Glutamatergic neuron (in vitro differentiated cells): ENCODE data around the gene PPP1R14C. TPM values are rescaled to one million over a fixed set of nuclear protein-coding genes. Genes with fewer than 3 reads are reported as not detected.

Experiments
- DNase-seq: peaks from one replicate; pipeline ENCODE4 v3.0.0; 2022
- H3K27ac Mint-ChIP-seq: one replicate; pipeline ENCODE4 v1.8.0; 2020; ENCODE audit warnings: mild to moderate bottlenecking, mixed read lengths, inconsistent platforms; ENCODE audit not compliant: unreplicated experiment
- H3K27me3 Mint-ChIP-seq: one replicate; pipeline ENCODE4 v1.8.0; 2020; ENCODE audit warnings: mild to moderate bottlenecking, moderate library complexity, mixed read lengths, inconsistent platforms; ENCODE audit not compliant: unreplicated experiment
- H3K36me3 Mint-ChIP-seq: one replicate; pipeline ENCODE4 v1.8.0; 2020; ENCODE audit warnings: mild to moderate bottlenecking, mixed read lengths, inconsistent platforms; ENCODE audit not compliant: unreplicated experiment
- H3K4me1 Mint-ChIP-seq: one replicate; pipeline ENCODE4 v1.8.0; 2020; ENCODE audit warnings: mild to moderate bottlenecking, low read depth, mixed read lengths, inconsistent platforms; ENCODE audit not compliant: unreplicated experiment
- H3K4me3 Mint-ChIP-seq: one replicate; pipeline ENCODE4 v1.8.0; 2020; ENCODE audit warnings: mild to moderate bottlenecking, mixed read lengths, inconsistent platforms; ENCODE audit not compliant: unreplicated experiment
- H3K9me3 Mint-ChIP-seq: one replicate; pipeline ENCODE4 v1.8.0; 2020; ENCODE audit warnings: mild to moderate bottlenecking, moderate library complexity, mixed read lengths, inconsistent platforms; ENCODE audit not compliant: unreplicated experiment
- CTCF ChIP-seq: fragments of 200-600 bp; sonication (generic); IDR thresholded peaks from one replicate; pipeline ENCODE4 v1.5.0; 2021; ENCODE audit not compliant: partially characterized antibody, unreplicated experiment
- total RNA-seq: library from RNA; stranded (reverse); fragmentation: NEBNext Ultra II Directional; extraction: Animal tissue kit (Norgen Biotek cat#: 25700); gene quantifications from one replicate; pipeline ENCODE4 v1.2.1, GENCODE V29; 2021; ENCODE audit not compliant: unreplicated experiment

The PPP1R14C gene
- total RNA-seq, 1 donor from 2014 or later: 4.1 TPM

DNA sequence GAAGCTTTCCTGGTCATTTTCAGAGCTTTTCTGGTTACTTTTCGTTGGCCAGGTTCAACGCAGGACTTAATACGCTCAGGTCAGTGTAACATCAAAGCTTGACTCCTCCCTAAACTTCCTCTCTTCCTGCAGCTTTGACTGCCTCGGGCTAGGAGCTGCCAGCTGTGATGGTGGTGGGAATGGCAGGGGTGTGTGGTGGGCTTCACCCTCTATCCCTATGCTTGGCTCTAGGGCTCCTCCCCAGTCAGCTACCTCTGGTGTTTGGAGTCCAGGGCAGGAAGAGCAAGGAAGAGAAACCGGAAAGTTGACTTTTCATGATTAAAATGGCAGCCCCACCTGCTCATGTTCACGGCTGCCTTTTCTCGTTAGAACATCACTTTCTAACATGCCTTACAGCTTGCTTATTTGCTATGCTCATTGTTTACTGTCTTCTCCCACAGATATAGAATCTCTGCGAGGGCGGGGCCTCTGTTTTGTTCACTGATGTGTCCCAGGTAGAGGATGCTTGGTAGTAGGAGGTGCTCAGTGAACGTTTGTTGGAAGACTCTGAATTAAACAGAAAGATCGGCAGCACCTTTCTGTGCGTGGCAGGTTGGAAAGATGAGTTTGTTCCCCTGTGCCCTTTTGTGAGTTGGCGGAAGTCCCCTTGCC lies 16.1 kb upstream of the PPP1R14C start:
- Mint-ChIP-seq H3K27me3 (no peaks in the 10 kb centered on the region), H3K27ac (no peak overlapping the region), H3K4me1 (no peaks in the 10 kb centered on the region), H3K36me3 (no peaks in the 10 kb centered on the region), H3K9me3 (no peaks in the 10 kb centered on the region), H3K4me3 (no peak overlapping the region)
- DNase-seq: no peak
- TF ChIP-seq CTCF: no peak

DNA sequence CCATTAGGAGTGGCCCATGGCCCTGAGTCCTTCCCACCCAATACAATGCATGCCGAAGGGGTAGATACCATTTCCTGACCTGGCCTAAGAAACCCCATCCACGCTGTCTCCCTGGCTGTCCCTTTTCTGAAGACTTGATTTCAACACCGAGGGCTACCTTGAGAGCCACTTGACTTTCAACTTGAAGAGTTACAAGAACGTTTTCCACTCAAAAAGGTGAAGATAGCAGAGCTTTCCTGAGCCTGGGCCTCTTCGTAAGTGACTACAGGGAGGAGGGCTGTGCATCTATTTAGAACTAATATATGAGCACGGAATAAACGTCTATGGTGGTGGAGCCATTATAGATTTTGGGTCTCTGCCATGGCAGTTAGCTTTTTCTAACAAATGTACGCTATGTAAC lies 14.4 kb upstream of the PPP1R14C start:
- Mint-ChIP-seq H3K27me3 (peaks cover 1% of the 10 kb centered on the region), H3K4me1 (no peaks in the 10 kb centered on the region), H3K36me3 (no peaks in the 10 kb centered on the region), H3K27ac (no peak overlapping the region), H3K4me3 (no peak overlapping the region), H3K9me3 (no peaks in the 10 kb centered on the region)
- TF ChIP-seq CTCF: no peak
- DNase-seq: no peak

DNA sequence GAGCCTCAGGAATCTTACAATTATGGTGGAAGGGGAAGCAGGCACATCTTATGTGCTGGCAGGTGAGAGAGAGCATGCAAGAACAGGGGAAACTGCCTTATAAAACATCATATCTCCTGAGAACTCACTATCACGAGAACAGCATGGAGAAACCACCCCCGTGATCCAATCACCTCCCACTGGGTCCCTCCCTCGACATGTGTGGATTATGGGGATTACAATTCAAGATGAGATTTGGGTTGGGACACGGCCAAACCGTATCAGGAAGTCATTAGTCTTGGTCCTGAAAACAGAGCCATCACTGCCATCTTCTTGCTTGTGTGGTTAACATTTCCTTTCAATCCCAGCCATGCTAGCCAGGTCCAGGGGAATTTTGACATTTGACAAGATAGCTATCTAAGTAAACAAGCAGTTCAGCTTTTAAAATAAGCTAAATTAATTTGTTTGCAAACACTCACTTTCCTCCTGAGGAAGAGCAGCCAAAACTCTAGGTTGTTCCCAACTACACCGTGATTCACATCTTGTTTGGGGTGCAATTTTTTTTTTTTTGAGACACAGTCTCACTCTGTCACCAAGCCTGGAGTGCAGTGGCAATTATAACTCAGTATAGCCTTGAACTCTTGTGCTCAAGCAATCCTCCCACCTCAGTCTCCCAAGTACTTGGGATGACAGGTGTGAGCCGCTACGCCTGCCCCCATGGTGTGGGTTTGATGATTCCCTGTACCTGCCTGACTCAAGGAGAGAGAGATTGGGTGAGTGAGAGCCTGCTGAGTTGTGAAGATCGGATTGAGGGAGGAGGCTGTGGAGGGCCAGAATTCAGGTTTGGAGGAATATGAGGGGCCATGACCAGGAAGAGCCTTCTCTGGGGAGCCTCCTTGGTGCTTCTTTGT lies 13.0 kb upstream of the PPP1R14C start:
- no peak for DNase-seq
- Mint-ChIP-seq H3K36me3 (no peaks in the 10 kb centered on the region), H3K9me3 (no peaks in the 10 kb centered on the region), H3K4me1 (no peaks in the 10 kb centered on the region), H3K27me3 (peaks cover 3% of the 10 kb centered on the region), H3K4me3 (no peak overlapping the region), H3K27ac (no peak overlapping the region)
- TF ChIP-seq CTCF: no peak

DNA sequence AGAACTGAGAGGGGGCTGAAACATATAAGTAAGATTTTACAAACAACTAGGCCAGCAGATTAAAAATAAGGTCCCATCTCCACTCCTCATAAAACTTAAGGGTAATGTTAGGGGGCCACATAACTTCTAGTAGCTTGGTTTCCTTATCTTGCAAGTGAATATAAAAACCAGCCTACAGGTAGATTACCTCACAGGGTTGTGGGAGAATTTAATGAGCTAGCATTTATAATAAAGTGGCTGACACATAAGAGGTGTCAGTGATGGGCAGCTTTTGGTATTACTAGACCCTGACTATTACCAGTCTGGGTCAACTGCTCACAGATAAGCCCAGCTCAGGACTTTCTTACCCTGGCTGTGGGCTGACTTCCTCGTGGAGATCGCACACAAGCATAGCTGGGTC lies 9.2 kb upstream of the PPP1R14C start:
- Mint-ChIP-seq H3K4me3 (no peak overlapping the region), H3K27ac (no peak overlapping the region), H3K27me3 (peaks cover 3% of the 10 kb centered on the region), H3K9me3 (no peaks in the 10 kb centered on the region), H3K36me3 (peaks cover 4% of the 10 kb centered on the region), H3K4me1 (no peaks in the 10 kb centered on the region)
- no peak for TF ChIP-seq CTCF
- DNase-seq: no peak
